GM19043 (cell line): ENCODE results near the gene CCDC88C.

ENCODE experiments used
- ATAC-seq: cut with Tn5 transposase; IDR thresholded peaks from one replicate; pipeline ENCODE4 v1.9.1; 2021; ENCODE audit warnings: low read depth; ENCODE audit not compliant: unreplicated experiment

Gene CCDC88C

DNA sequence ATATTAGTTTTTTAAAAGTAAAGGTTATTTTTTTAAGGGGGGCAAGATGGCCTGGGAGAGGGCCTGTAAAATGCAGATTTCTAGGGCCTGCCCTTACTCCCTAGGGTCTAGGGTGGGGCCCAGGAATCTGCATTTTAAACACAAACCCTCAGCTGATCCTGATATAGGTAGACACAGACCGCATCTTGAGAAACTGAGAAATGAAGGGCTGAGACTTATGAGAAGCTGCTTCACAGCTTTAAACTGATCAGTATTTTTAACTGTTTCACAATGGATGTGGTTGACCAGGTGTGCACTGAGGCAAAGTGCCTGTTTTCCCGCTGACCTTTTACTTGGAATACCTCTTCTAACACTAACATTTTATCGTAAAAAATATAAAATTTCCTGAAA, 84.0 kb downstream of the CCDC88C start:
- peak; percentile 76 for ATAC-seq

DNA sequence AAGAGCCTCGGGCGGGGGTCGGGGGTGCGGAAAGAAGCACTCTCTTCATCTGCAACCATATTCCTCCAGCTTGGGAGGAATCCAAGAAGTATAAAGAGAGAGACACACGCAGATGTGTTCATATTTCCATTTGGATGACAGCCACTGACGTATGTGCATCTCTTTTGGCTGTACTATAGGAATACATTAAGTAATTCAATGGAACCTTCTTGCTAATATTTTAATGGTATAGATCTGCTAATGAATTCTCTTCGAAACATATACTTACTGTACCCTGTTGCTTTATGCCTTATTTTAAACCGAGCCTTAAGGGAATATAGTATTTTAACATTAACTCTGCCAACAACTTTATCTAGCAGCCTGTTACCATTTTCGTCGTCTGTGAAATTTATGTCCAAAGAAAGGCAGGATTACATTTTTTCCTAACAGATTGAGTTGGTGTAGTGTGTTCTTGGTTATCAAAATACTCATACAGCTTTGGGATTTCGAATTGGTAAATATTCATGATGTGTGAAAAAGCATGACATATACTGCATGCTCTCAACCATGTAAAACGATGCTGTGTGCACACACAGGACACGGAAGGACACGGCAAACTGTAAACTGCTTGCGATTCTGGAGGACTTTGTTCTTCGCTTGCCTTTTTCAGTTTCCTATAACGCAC, 84.5 kb downstream of the CCDC88C start:
- ATAC-seq: no peak

DNA sequence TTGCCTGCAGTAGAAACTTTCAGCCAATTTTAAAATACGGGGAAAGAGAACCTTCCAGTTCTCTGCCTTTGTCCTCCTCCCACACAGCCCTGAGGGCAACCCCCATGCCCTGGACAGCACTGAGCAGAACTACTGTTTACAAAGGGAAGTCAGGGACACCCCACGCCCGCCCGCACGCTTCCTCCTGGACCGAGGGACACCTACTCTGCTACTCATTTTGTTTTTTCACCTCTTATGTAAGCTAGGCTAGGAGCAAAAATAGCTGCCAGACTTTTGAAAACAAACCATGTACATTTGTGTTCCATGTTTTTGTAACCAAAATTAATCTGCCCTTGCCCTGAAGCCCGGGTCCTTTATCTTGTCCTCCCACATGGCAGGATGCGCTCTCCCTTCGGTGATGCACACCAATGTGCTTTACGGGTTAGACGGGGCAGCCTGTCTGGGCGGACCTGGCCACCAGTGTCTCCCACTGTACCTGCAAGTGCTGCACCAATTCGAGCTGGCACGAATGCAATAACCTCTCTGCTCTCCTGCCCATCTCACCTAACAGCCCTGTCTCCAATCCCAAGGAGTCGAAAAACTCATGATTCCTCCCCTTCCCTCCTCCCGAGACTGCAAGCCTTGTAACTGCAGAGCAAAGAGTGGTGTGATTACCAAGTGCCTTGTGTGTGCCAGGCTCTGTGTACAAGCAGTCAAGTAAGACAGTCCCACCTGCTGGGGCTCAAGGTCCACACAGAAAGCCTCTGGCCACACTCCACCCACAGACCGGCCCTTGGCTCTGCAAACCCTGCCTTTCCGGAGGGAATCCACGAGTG, 85.2 kb downstream of the CCDC88C start:
- ATAC-seq: no peak

DNA sequence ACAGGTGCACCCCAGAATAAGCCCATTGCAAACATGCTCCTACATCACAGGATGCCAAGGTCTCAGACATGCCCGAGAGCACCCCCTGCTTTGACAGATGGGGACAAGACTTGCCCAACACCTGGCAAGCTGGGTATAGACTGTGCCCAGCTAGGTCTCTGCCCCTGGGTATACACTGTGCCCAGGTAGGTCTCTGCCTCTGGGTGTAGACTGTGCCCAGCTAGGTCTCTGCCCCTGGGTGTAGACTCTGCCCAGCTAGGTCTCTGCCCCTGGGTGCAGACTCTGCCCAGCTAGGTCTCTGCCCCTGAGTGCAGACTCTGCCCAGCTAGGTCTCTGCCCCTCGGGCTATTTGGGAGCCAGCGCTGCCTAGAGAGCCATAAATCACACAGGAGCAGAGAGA, 85.9 kb downstream of the CCDC88C start:
- ATAC-seq: no peak

DNA sequence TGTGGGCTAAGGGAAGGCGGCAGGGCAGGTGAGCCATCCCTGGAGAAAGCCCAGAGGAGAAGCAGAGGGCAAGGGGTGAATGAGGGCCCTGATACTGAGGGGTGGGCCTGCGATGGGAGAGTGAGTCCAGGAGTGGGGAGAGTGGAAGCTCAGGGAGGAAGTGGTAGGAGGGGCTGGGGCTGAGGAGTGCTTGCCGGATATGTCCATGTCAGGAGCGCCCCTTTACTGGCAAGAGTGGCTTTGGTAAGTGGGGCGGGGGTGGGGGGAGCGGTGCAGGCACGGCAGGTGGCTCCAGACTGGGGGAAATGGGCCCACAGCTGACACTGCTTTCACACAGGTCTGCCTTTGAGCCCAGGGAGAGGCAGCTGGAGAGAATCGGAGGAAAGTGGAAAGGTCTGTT, 86.8 kb downstream of the CCDC88C start:
- ATAC-seq: no peak

DNA sequence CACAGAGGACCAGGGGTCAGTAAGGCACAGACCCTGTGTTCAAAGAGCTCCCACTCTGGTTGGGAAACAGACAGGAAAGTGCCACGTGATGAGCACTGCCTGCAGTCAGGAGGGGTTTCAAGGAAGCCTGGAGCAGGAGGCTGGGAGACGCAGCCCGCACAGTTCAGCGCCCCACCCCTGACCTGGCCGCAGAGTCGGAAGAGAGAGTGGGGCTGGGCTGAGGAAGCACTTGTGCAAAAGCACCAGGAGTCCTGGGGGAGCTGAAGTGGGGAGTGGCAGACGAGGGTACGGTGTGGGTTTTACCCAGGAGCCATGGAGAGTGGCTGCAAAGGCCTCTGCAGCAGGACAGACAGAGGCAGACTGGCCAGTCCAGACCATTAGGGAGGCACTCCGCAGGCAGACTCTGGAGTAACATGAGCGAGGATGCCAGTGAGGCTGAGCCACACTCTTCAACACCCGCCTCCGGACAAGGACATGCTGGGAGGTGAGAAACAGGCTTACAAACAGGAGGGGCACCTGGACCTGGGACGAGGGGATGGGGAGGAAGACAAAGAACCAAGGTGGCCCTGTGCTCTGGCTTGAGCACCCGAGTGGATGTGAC, 87.4 kb downstream of the CCDC88C start:
- ATAC-seq: no peak

DNA sequence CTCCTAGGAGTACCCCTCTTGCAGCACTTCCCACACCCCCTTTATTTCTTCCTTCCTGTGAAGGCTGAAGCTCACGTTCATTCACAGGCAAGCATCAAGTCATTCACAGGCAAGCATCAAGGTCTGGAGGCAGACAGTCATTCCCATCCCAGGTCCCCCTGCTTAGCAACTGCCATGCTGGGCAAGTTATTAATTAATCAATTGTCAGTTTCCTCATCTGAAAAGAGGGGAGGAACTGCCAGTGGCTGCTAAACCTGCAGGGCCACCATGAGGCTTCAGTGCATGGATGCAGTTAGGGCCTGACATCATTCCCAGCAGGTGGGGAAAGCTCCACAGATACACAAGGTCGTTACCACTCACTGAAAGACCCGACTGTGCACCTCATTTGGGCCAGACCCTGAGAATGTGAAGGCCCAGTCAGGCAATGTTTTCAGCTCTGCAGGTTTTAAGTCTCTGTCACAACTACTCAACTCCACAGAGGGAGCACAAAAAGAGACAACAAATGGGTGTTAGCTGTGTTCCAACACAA, 88.1 kb downstream of the CCDC88C start:
- no peak for ATAC-seq

DNA sequence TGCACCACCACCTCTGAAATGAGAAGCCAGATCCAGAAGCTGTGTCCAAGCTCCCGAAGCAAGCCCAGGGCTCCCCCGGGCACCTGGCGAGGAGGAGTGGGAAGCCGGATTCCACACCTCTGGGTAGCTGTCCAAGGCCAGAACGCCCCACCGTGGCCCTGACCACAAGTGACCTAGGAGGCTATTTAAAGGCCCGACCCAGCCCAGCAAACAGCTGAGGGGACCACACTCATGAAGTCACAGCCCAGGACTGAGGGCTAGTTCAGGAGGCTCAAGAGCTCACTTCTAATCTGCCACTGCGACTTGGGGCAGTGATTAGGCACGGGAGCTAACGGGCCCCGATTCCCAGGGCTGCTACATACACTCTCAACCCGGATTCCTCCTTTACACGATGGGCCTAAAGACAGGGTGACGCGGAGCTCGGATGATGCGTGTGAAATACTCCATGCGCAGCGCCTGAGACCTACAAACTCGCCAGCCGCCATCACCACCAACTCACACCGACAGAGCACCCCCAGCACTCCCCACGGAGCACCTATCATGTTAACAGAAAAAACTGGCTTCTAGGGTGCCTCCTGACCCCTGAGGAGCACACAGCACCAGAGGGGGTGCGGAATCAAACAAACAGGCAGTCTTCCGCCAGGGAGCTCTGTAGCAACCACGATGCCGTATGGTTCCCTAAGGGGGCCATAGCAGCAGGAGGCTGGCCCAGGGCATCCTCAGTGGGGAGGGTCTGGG, 89.1 kb downstream of the CCDC88C start:
- ATAC-seq: no peak

DNA sequence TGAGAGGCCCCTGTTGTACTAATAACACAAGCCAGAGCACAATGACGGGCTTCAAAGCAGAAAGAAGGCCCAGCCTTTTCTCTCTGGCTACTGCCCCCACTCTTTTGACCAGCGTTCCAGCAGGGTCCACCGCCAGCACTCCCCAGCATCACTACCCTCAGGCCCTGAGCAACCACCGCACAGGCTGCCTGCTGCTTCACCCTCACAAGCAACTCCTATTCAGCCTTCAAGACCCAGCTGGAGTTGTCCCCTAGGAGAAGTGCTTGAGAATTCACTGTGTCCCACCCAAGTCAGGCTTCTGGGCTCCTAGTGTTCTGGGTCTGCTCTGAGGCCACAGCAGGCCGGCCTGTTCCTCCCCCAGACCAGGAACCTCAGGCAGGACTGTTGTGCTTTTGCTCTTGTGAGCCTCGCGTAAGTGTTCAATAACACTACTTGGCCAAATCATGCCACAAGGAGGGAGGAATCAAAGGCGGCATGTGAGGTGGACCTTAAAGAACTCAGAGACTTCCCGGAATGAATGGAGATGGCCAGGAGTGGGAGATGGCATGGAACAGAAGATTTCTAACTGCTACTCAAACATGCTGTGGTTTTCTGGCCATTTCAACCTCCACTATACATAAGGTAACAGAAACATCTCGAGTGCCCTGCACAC, 89.8 kb downstream of the CCDC88C start:
- no peak for ATAC-seq

DNA sequence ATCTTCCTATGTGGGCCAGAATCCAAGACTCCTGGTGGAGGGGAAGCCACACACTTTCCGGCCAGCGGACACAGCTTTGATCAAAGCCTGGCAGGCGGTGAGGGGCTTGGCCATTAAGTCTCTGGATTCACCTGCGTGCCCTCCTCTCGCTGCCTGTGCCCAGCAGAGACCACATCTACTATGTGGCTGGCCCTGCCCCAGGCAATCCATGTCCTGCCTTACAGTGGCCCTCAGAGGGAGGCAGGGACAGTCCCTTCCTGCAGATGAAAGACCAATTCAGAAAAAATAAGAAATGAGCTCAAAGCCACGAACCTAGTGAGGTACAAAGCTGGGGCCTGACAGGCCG, 90.4 kb downstream of the CCDC88C start:
- ATAC-seq: no peak

DNA sequence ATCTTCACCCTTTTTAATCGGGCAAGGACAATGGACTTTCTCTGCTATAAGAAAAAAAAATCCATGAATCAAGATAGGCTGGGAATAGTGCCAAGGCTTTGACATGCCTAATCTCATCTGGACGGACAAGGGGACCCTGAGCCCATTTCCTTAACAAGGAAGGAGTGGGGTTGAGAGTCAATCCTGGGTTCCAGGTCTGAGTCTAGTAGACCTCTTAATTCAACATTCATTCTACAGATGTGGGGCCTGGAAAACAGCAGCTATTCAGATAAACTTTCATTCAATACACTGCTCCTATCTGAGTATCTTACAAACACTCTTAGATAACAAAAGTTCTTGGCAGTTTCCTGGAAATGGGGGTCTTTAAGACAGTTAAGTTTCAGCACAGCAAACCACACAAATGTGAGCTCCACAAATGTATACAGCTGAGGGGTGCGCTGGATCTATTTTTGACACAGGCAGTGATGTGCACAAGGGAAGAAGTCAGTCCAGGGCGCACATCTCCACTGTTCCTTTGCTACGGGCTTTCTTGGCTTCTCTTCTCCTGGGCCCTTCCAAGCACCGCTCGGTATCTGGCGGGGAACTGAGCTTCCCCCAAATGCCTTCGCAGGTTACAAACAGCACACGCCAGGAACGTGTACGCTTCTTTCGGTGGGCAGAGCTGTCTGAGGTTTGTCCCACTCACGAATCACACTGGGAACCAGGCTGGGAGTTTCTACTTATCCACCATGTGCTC, 90.9 kb downstream of the CCDC88C start:
- no peak for ATAC-seq

DNA sequence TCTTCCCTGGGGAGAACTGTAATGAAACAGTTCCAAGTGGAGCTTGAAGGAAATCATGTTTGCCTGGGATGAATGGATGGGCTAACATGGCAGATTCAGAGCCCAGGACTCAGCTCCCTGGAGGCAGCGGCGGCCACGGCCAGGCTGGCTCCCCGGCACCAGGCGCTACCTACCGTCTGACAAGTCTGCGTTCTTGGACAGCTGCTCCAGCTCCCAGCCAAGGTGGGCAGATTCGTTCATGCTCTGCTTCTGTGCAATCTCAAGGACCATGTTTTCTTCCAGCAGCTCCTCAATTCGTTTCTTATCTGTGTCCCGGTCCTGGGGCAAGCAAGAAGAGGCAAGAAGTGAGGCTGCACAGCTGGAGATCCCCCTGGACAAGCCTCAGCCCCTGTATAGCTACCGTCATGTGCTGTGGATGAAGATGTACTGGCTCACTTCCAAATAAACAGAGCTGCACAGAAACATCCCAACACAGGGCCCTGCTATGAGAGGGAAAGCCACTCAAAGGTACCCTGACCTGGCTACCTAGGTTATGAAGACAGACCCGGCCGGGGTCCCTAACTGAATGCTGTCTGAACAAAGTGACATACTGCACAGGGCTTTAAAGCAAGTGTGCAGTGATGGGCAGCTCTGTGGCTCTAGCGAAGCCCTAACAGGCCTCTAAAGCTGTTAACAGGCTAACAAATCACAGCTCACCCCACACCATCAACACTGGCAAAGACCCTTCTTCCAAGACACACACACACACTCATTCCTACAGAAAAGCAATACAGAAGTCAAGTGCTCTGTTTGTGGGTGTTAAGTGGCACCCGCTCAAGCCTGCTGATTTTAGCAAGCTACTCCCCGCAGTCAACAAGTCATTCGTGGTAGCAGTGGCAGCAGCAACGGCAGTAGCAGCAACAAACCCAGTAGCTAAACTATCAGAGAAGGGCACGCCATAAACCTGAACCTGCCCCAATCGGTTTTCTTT, 92.7 kb downstream of the CCDC88C start:
- ATAC-seq: no peak

DNA sequence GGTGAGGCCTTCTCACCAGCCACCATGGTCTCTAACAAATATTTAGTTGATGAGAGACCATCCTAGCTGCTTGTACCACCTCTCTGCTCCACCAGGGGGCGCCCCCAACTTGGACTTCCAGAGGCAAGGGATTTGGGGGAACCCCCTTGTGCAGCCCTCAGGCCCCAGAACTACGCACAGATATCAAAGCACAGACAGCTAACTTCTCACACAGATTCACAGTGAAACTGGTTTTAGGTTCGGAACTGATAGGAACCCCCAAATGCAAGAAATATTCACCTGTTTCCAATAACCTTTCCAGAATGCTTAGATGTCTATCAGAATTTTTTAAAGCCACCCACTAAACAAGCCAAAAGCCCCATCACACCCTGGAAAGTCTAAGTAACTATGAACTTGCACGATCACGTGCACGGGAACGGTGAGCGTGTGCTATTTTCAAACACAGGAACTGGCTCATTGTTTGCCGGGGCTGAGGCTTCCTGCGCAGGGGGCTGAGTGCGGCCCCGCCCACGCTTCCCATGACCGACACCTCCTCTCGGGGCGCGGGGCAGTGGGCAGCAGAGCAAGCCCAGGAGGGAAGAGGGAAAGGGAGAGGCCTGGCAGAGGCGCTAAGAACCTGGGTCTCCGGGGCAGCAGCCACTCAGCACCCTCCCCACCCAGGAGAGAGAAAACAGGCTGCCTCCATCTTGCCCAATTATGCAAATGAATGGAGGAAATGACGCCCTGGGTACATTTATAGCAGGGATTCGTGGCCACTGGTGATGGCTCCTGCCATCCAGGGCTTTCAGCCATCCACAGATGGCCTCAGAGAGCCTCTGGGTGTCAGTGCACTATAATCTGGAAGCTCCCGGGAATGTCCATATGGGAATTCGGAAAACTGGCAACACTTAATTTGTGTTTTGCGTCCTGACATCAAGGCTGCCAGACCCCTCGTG, 93.7 kb downstream of the CCDC88C start:
- ATAC-seq: peak; percentile 64

DNA sequence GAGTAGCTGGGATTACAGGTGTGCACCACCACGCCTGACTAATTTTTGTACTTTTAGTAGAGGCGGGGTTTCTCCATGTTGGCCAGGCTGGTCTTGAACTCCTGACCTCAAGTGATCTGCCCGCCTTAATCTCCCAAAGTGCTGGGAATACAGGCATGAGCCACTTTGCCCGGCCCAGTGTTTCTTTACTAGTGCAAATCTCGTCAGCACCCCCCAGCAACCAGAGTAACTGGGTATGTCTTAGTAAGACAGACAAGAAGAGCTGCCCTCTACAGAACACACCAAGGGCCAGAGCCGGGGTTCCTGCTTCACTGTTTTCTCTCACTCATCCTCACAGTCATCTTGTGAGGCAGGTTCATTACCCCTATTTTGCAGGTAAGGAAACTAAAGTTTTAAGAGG, 94.6 kb downstream of the CCDC88C start:
- ATAC-seq: no peak

DNA sequence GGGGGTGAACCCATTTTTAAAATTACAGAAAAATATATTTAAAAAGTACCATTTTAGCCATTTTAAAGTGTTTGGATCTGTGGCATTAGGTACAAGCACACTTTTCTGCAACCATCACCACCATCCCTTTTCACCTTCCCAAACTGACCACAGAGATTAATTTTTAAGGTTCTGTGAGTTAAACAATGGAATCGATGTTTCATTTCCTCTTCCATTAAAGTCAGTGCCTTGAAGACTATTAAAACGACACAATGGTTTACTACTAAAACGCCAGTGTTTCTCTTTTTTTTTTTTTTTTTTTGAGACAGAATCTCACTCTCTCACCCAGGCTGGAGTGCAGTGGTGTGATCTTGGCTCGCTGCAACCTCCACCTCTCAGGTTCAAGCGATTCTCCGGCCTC, 95.0 kb downstream of the CCDC88C start:
- no peak for ATAC-seq

DNA sequence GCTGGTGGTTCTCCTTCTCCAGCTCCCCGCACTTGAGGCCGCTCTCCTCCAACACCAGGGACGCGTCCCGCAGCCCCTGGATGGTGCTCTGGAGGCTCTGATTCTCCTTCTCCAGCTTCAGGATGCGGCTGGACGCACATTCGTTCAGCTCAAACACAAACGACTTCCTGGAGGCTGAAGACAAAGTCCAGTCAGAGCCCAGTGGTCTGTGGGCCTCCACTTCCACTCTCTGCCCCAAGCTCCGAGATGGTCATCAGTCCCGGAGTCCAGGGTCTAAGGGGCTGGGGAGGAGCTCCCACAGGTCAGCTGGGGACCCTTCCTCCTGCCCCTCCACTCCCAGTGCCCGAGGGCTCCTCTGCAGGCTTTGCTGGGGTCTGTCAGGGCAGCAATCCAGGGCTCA, 96.5 kb downstream of the CCDC88C start:
- no peak for ATAC-seq

DNA sequence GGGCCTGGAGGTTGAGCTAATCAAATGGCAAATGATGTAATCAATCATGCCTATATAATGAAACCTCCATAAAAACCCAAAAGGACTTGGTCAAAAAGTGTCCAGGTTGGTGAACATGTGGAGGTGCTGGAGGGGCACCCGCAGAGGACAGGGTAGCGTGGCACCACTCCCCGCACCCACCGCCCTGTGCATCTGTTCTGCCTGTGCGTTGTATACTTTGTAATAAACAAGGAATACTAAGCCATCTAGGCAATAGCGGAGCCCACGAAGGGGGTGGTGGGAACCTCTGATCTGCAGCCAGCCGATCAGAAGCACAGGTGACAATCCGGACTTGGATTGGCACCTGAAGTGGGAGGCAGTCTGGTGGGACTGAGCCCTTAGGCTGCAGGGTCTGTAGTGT, 97.4 kb downstream of the CCDC88C start:
- ATAC-seq: no peak

DNA sequence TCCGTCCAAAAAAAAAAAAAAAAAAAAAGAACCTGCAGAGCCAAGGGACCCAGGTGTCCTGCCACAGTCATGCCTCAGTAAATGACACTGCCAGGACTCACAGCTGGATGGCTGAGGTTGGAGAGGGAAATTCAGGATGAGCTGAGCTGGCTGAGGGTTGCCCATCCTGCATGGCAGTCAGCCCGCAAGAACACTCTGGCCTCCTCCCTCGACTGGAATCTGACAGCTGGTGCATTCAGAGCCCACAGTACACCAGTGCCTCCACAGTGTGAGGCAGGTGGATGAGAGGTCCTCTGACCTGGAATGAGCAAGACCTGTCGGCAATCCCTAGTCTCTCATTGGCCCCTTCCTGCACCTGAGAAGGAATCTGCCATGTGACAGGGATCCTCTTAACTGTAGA, 98.7 kb downstream of the CCDC88C start:
- ATAC-seq: no peak
